ENCODE data around the gene CHRM4. TPM values are rescaled to one million over a fixed set of nuclear protein-coding genes. Genes with fewer than 3 reads are reported as not detected.

The CHRM4 gene
- not detected for polyA plus RNA-seq (2012; ENCODE audit: missing spikeins)

- FAIRE-seq (peak; percentile 67), DNase-seq (ENCODE audit: insufficient read length) (peak; percentile 59)
- no peak for TF ChIP-seq POLR2A (IDR thresholded peaks at IDR 0.05; ENCODE audit: low read depth, low read length)
- no peak for TF ChIP-seq TAF1 (IDR thresholded peaks at IDR 0.05; ENCODE audit: borderline replicate concordance, low read depth, low read length)
- TF ChIP-seq POLR2AphosphoS5 (IDR thresholded peaks at IDR 0.05; ENCODE audit: low read depth, low read length): no peak
Observed at GRCh38 chr11:46391578-46392420, at the start of gene CHRM4. CHRM4 (minus strand) TSS chr11:46391776; CDS start chr11:46386557, 5,219 bp downstream.

- FAIRE-seq: no peak
Observed at GRCh38 chr11:46438211-46438610, 46.6 kb upstream of the CHRM4 start.

GRCh38 chr11:46437122-46437689 is 45.6 kb upstream of the CHRM4 start:
- no peak for DNase-seq (ENCODE audit: insufficient read length)

More at GRCh38 chr11:46438211-46438610, 46.6 kb upstream of the CHRM4 start:
- TF ChIP-seq TAF1 (IDR thresholded peaks at IDR 0.05; ENCODE audit: borderline replicate concordance, low read depth, low read length): no peak
- no peak for TF ChIP-seq POLR2A (IDR thresholded peaks at IDR 0.05; ENCODE audit: low read depth, low read length)
- no peak for TF ChIP-seq POLR2AphosphoS5 (IDR thresholded peaks at IDR 0.05; ENCODE audit: low read depth, low read length)
- DNase-seq (ENCODE audit: insufficient read length): no peak

GRCh38 chr11:46436113-46436512 is 44.5 kb upstream of the CHRM4 start:
- DNase-seq (ENCODE audit: insufficient read length): no peak
- TF ChIP-seq TAF1 (IDR thresholded peaks at IDR 0.05; ENCODE audit: borderline replicate concordance, low read depth, low read length) (no peak), POLR2AphosphoS5 (IDR thresholded peaks at IDR 0.05; ENCODE audit: low read depth, low read length) (no peak)
- FAIRE-seq: no peak

More at GRCh38 chr11:46437122-46437689, 45.6 kb upstream of the CHRM4 start:
- no peak for TF ChIP-seq POLR2AphosphoS5 (IDR thresholded peaks at IDR 0.05; ENCODE audit: low read depth, low read length)
- TF ChIP-seq TAF1 (IDR thresholded peaks at IDR 0.05; ENCODE audit: borderline replicate concordance, low read depth, low read length): no peak
- TF ChIP-seq POLR2A (IDR thresholded peaks at IDR 0.05; ENCODE audit: low read depth, low read length): no peak
- FAIRE-seq: peak; percentile 40

- TF ChIP-seq TAF1 (IDR thresholded peaks at IDR 0.05; ENCODE audit: borderline replicate concordance, low read depth, low read length) (no peak), POLR2A (IDR thresholded peaks at IDR 0.05; ENCODE audit: low read depth, low read length) (no peak), POLR2AphosphoS5 (IDR thresholded peaks at IDR 0.05; ENCODE audit: low read depth, low read length) (no peak)
- DNase-seq (ENCODE audit: insufficient read length): no peak
- FAIRE-seq: no peak
Observed at GRCh38 chr11:46435679-46436078, 44.1 kb upstream of the CHRM4 start.

GRCh38 chr11:46431211-46431610 is 39.6 kb upstream of the CHRM4 start:
- TF ChIP-seq POLR2AphosphoS5 (IDR thresholded peaks at IDR 0.05; ENCODE audit: low read depth, low read length): no peak
- no peak for TF ChIP-seq TAF1 (IDR thresholded peaks at IDR 0.05; ENCODE audit: borderline replicate concordance, low read depth, low read length)
- TF ChIP-seq POLR2A (IDR thresholded peaks at IDR 0.05; ENCODE audit: low read depth, low read length): no peak
- FAIRE-seq: no peak
- no peak for DNase-seq (ENCODE audit: insufficient read length)

- no peak for DNase-seq (ENCODE audit: insufficient read length)
- FAIRE-seq: no peak
- TF ChIP-seq TAF1 (IDR thresholded peaks at IDR 0.05; ENCODE audit: borderline replicate concordance, low read depth, low read length): no peak
- no peak for TF ChIP-seq POLR2AphosphoS5 (IDR thresholded peaks at IDR 0.05; ENCODE audit: low read depth, low read length)
- no peak for TF ChIP-seq POLR2A (IDR thresholded peaks at IDR 0.05; ENCODE audit: low read depth, low read length)
Observed at GRCh38 chr11:46429717-46430116, 38.1 kb upstream of the CHRM4 start.

- DNase-seq (ENCODE audit: insufficient read length) (no peak), FAIRE-seq (no peak)
- no peak for TF ChIP-seq TAF1 (IDR thresholded peaks at IDR 0.05; ENCODE audit: borderline replicate concordance, low read depth, low read length)
- no peak for TF ChIP-seq POLR2AphosphoS5 (IDR thresholded peaks at IDR 0.05; ENCODE audit: low read depth, low read length)
- no peak for TF ChIP-seq POLR2A (IDR thresholded peaks at IDR 0.05; ENCODE audit: low read depth, low read length)
Observed at GRCh38 chr11:46427364-46427763, 35.8 kb upstream of the CHRM4 start.

GRCh38 chr11:46426233-46426991 is 34.8 kb upstream of the CHRM4 start:
- FAIRE-seq: no peak

GRCh38 chr11:46422588-46422987 is 31.0 kb upstream of the CHRM4 start:
- FAIRE-seq (no peak), DNase-seq (ENCODE audit: insufficient read length) (no peak)
- TF ChIP-seq POLR2A (IDR thresholded peaks at IDR 0.05; ENCODE audit: low read depth, low read length) (no peak), POLR2AphosphoS5 (IDR thresholded peaks at IDR 0.05; ENCODE audit: low read depth, low read length) (no peak)

More at GRCh38 chr11:46426233-46426991, 34.8 kb upstream of the CHRM4 start:
- DNase-seq (ENCODE audit: insufficient read length): no peak
- TF ChIP-seq TAF1 (IDR thresholded peaks at IDR 0.05; ENCODE audit: borderline replicate concordance, low read depth, low read length): no peak
- no peak for TF ChIP-seq POLR2A (IDR thresholded peaks at IDR 0.05; ENCODE audit: low read depth, low read length)
- TF ChIP-seq POLR2AphosphoS5 (IDR thresholded peaks at IDR 0.05; ENCODE audit: low read depth, low read length): no peak

- DNase-seq (ENCODE audit: insufficient read length) (no peak), FAIRE-seq (no peak)
- no peak for TF ChIP-seq POLR2AphosphoS5 (IDR thresholded peaks at IDR 0.05; ENCODE audit: low read depth, low read length)
- no peak for TF ChIP-seq POLR2A (IDR thresholded peaks at IDR 0.05; ENCODE audit: low read depth, low read length)
- no peak for TF ChIP-seq TAF1 (IDR thresholded peaks at IDR 0.05; ENCODE audit: borderline replicate concordance, low read depth, low read length)
Observed at GRCh38 chr11:46421257-46421880, 29.8 kb upstream of the CHRM4 start.

All from GM12892 (cell line).